Stromal cell of bone marrow (primary cell): ENCODE results near the gene MAN1A1.

ENCODE experiments used
- DNase-seq: peaks from one replicate; pipeline ENCODE4 v3.0.0-alpha.2; 2012; ENCODE audit warnings: low read depth

Gene MAN1A1

DNA sequence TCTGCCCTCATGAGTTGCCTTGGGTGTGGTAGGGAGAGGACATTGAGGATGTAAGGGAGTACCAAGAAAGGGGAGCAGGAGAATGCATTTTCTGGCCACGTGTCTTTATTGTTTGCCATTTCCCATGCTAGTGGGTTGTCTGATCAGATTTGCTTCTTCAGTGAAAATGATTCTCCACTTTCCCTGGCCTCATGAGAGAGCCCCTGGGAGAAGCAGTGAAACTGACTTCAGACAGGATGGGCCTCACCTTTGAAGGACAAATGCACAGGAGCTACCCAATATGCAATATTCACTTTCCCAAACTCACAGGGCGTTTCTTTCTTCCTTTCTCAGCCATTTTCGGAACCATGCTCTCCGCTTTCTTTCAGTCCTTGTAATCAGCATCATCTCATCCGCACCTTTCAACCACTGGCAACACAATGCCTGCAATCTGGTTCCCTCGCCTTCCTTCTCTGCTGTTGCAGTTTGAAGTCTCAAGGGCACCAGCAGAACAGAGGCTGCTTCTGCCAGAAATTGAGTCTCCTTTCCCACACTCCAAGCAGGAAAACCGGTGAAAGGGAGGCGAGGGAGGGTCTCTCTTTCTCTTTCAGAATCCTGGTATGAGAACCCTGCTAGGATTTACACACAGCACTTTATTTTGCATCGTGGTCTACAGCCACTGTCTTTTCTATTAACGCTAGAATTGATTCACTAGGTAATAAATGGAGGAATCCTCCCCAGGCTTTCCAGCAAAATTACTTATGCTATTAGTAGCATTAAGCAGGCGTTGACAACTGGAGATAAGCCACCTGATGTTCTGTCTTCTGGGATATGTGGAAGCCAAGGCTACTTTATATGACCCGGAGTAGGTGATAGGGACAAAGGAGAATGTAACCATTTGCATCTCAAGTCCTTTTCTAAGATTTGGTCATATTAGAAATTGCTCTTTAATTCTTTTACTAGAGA lies 209.1 kb downstream of the MAN1A1 start:
- DNase-seq: no peak

DNA sequence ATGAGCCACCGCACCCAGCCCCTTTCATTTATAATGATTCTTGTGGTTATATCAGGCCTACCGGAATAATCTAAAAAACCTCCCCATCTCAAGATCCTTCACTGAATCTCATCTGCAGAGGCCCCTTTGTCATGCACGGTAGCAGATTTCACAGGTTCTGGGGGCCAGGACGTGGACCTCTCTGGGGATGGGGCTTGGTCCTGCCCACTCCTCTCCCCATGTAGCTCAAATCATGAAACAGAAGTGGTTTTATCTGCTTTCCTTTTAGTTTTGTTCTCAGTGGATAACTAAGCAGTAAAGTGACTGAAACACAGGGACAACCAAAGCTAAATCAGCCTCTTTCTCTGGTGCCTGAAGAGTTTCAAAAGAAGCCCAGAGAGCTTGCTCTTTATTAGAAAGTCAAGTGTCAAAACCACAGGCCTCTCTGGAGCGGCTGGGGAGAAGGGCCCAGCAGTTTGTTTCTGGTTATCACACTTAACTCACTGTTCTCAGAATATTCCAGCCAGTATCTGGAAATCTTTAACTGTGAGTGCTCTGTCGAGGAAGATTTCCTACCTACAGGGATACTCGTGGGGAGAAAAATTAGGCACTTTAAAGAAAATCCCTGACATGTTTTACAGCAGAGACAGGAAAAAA lies 210.5 kb downstream of the MAN1A1 start:
- no peak for DNase-seq

DNA sequence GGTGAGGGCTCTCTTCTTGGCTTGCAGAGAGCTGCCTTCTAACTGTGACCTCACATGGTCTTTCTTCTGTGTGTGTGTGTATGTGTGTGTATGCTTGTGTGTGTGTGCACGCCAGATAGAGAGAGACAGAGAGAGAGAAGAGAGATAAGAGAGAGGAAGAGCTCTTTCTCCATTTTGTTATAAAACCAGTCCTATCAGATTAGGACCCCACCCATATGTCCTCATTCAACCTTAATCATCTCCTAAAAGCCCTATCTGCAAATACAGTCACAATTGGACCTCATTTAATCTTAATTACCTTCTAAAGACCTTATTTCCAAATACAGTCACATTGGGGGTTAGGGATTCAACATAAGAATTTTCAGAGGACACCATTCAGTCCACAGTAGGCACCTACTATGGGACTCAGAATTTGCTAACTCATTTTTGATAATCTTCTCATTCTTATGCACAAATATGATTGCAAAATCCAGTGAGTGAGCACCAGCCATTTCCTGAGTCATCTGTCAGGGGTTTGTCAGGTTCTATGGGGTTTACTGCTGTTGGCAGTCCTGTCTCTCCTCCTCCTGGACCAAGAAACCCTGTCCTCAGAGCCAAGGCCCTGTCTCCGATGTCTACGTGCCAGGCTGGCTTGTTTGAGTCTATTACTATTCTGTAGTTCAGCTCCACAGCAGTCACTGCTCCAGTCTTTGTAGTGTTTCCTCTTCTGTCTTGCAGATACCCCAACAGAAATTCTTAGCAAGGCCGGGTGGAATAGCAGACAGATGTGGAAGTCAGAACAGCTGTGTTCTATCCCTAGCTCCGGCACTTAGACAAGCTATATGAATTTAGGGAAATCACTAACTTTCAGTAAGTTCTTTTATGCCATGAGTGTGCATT lies 212.1 kb downstream of the MAN1A1 start:
- DNase-seq: peak; percentile 67

DNA sequence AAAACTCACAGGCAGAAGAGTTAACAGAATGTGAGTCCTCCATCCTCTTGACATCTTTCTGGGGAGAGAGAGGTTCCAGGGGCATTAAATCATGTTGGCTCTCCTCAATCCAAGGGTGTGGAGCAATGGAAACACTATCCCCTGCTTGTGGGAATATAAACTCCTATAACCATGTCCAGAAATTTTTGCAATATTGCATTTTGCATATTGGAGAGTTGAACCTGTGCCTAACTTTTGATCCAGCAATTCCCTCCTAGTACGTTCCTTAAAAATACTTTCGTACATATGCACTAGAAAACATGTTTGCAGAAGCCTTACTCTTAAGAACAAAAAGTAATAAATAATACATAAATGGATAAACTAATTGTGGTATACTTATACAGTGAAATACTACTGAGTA lies 214.8 kb downstream of the MAN1A1 start:
- DNase-seq: no peak

DNA sequence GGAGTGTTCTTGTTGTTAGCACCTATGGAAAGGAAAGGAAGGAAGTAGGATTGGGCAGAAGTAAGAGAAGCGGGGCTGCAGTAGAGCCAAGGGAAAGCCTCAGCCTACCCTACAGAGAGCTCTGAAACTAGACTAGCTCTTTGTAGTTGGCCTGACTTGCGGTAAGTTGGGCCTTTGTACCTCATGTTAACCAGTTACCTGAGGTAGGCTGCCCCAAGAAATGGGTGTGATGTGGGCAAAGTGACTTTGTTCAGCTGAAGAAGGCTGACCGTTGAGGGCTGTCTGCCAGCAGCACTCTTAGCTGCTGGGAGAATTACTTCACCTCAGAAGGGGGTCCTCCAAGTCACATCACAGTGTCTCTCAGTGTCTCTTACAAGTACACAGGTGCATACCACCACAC lies 216.2 kb downstream of the MAN1A1 start:
- DNase-seq: no peak

DNA sequence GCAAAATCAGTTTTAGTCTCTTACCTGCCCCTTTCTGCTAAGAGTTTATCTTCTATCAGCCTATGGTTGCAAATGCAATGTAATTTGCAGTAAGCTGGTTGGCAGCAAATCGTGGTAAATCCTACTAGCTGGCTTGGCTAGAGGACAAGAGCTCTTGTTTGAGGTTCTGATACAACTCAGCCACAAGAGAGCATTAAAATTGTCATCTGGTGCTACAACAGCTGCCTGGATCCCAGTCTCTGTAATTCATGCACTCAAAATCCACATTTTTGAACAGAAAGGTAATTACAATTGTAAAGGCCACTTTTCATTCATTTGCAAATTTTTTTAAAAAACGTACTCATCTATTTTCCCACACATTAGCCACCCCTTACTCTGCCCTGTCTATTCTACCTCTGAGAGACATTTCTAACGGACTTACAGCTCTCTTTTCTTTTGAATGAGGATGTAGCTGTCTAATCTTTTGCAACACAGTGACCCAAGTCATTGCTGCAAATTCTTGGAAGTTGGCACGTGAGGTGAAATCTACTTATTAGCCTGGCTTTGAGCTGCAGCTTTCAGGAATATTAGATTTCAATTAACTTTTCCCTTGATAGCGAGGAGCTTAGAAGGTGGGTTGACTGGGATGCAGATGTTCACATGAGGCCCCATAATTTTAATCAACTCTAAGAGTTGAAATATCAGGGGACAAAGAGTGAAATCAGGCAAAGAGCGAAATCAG lies 217.1 kb downstream of the MAN1A1 start:
- peak; percentile 51 for DNase-seq

DNA sequence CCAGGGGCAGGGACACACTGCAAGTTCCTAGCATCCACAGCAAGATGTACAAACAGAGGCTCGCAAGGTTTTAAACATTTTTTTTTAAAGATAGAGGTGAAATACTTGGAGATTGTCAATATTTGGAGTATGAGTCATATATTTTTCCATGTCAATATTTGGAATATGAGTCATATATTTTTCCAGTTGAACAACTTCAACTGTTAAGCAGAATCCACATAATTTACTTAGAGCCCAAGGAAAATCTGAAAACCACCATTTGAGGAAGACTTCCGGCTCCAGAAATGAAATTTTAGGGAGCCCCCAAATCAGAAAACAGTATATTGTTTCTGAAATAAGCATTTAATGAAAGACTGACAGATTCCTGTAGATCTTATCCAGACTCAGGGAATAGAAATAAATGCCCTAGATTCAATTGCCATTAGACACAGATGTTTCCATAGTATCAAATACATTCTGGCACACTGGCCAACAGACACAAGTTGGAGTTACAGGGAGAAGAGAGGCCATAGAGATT lies 219.5 kb downstream of the MAN1A1 start:
- DNase-seq: peak; percentile 69

DNA sequence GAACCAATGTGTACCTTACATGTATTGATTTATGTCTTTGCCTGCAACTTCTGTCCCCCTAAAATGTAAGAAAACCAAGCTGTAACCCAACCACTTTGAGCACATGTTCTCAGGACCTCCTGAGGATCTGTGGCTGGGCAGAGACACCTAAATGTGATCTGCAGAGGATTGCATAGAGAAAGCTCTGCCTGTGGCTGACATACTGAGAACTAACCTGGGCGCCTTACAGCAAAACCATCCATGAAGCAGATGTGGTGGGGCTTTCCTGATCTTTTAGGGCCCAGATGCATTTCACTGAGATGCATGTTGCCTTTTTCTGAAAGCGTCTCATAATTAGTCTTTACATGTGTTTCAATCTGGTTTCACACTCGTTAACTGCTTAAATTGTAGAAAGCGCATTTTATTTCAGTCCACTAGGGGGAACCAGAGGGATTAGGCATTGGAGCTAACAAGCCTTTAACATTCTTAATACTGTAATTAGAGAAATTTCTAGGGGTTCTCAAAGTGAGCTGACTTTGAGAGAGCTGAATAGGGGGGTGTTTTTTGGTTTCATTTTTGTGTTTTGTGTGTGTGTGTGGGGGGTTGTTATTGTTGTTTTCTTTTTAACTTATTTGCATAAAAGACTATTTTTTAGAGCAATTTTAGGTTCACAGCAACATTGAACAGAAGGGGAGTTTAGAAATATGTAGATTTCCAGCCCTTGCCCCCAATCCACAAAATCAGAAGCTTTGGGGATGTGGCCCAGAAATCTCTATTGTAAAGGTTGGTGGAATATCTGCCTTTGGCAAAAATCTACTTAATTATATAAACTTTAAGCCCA lies 220.2 kb downstream of the MAN1A1 start:
- peak; percentile 59 for DNase-seq

DNA sequence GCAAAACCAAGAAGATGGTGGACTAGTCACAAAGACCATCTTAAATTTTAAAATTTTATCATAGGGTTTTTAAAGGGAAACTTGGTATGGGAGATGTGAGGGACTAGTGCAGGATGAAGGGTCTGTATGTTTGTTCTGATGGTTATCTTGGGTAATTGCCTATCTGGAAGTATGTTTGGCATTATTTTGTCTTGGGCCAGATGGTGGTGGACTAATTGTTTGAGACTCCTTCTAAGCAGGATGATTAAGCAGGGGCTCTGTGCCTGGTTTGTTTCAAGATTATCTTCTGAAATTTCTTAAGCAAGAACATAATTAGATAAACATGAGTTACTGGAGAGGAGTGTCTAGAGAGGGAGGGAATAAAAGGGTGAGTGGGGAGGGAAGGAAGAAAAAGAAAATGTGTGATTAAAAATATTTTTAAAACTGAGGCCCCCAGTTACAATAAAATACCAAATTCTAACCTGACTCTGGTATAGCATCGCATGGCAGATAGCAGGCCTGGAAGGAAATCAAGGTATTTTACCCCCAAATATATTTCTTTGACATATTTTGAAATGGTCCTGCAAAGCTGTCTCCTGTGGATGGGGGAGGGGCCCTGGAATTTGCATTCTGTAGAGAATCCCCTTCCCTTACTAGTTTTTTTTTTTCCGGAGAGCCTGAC lies 221.2 kb downstream of the MAN1A1 start:
- no peak for DNase-seq

DNA sequence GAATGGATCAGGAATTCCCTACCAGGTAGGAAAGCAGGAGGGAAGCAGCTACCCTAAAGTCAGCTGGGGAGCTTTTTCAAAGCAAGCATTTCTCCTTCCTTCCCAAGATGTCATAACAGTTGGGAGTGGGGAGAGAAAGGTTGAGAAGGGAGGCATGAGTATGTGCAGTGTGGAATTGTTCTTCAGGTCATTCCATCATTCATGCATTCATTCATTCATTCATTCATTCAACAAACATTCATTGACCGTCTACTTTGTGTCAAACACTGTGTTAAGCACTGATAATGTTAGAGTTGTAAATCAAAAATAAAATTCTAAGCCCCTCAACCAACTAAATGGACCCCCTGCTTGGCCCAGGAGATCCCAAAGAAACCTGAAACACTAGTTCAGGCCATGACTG lies 221.9 kb downstream of the MAN1A1 start:
- no peak for DNase-seq
